Smooth muscle cell (in vitro differentiated cells): ENCODE measurements around the gene INHBE. TPM values are rescaled to one million over a fixed set of nuclear protein-coding genes. Genes with fewer than 3 reads are reported as not detected.

Experiments used
- DNase-seq: peaks from one replicate; lab custom pipeline; 2025; ENCODE audit not compliant: unreplicated experiment; lab: John Stamatoyannopoulos, UW
- H2AFZ ChIP-seq: fragments of 200-600 bp; sonication (generic); 2 replicates; pipeline ENCODE4 v1.6.0; 2016; ENCODE audit warnings: antibody characterized with exemption, low read depth, mild to moderate bottlenecking
- H3F3A ChIP-seq: fragments of 200-600 bp; sonication (generic); 2 replicates; pipeline ENCODE4 v1.6.0; 2017; ENCODE audit warnings: antibody characterized with exemption, low read depth
- H3K27ac ChIP-seq: fragments of 200-600 bp; sonication (generic); 2 replicates; pipeline ENCODE4 v1.5.1; 2016; ENCODE audit warnings: low read depth, mild to moderate bottlenecking
- H3K27me3 ChIP-seq: fragments of 200-600 bp; sonication (generic); 2 replicates; pipeline ENCODE4 v1.6.1; 2016; ENCODE audit warnings: low read depth, mild to moderate bottlenecking
- H3K36me3 ChIP-seq: fragments of 200-600 bp; sonication (generic); 2 replicates; pipeline ENCODE4 v1.5.1; 2016; ENCODE audit warnings: low read depth
- H3K4me1 ChIP-seq: fragments of 200-600 bp; sonication (generic); 2 replicates; pipeline ENCODE4 v1.5.1; 2016; ENCODE audit warnings: low read depth
- H3K4me2 ChIP-seq: fragments of 200-600 bp; sonication (generic); 2 replicates; pipeline ENCODE4 v1.6.0; 2016; ENCODE audit warnings: mild to moderate bottlenecking
- H3K4me3 ChIP-seq: fragments of 200-600 bp; sonication (generic); 2 replicates; pipeline ENCODE4 v1.5.1; 2016; ENCODE audit warnings: mild to moderate bottlenecking
- H3K79me2 ChIP-seq: fragments of 200-600 bp; sonication (generic); 2 replicates; pipeline ENCODE4 v1.6.0; 2016; ENCODE audit warnings: low read depth, mild to moderate bottlenecking
- H3K9ac ChIP-seq: fragments of 200-600 bp; sonication (generic); 2 replicates; pipeline ENCODE4 v1.6.0; 2016; ENCODE audit warnings: low read depth
- H3K9me3 ChIP-seq: fragments of 200-600 bp; sonication (generic); replicated peaks from 2 replicates; pipeline ENCODE4 v1.5.1; 2016; ENCODE audit warnings: low read depth
- H4K20me1 ChIP-seq: fragments of 200-600 bp; sonication (generic); 2 replicates; pipeline ENCODE4 v1.6.0; 2016; ENCODE audit warnings: low read depth
- WGBS: methylation state at CpG from one replicate; pipeline ENCODE4 v1.1.7; 2016; ENCODE audit warnings: low lambda C conversion rate; 5-methylcytosine and 5-hydroxymethylcytosine counted together
- polyA plus RNA-seq: library from polyadenylated mRNA; unstranded; fragments of >200 nt; fragmentation: Nextera tagmentation; extraction: Ambion mirVana; gene quantifications from 2 replicates; pipeline ENCODE4 v1.2.1, GENCODE V29; 2016
- total RNA-seq: library from RNA; depleted of rRNA; stranded (reverse); fragments of >200 nt; gene quantifications from 2 replicates; pipeline ENCODE4 v1.2.3, GENCODE V29; 2014
- TF ChIP-seq, protein P1 (sequence below): fragments of 200-600 bp; sonication (generic); IDR thresholded peaks from 2 replicates; pipeline ENCODE4 v1.5.1; 2017; ENCODE audit warnings: borderline replicate concordance, mild to moderate bottlenecking, antibody characterized with exemption; ENCODE audit not compliant: insufficient read depth, poor library complexity, severe bottlenecking

INHBE gene
- total and polyA plus RNA-seq, 2 experiments from 2014 or later = 2.1 to 11.5 TPM

DNA sequence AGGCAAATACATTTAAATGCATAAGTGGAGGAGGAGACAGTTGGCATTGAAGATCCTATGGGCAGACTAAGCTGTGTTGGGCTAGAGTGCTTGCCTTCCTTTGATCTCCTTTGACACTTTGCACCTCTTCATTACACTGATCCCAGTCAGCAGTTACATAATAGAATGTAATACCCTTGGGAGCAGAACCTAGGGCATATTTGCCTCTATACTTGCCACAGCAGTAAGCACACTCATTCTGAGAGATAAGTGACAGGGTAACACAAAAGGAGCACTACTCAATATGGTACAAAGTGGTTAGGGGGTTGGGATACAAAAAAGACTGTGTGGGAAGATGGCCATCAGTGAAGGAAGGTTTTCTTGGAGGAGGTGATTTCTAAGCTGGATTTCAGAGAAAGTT lies 41.7 kb downstream of the INHBE start:
- no peak overlapping the region for H3K27ac ChIP-seq
- no peak overlapping the region for H2AFZ ChIP-seq
- H3K4me2 ChIP-seq = no peak overlapping the region
- TF ChIP-seq, protein P1, sequence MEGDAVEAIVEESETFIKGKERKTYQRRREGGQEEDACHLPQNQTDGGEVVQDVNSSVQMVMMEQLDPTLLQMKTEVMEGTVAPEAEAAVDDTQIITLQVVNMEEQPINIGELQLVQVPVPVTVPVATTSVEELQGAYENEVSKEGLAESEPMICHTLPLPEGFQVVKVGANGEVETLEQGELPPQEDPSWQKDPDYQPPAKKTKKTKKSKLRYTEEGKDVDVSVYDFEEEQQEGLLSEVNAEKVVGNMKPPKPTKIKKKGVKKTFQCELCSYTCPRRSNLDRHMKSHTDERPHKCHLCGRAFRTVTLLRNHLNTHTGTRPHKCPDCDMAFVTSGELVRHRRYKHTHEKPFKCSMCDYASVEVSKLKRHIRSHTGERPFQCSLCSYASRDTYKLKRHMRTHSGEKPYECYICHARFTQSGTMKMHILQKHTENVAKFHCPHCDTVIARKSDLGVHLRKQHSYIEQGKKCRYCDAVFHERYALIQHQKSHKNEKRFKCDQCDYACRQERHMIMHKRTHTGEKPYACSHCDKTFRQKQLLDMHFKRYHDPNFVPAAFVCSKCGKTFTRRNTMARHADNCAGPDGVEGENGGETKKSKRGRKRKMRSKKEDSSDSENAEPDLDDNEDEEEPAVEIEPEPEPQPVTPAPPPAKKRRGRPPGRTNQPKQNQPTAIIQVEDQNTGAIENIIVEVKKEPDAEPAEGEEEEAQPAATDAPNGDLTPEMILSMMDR = no peak
- peaks cover 20% of the 10 kb centered on the region for H3K36me3 ChIP-seq
- DNase-seq = no peak
- peaks cover 6% of the 10 kb centered on the region for H3K79me2 ChIP-seq
- no peaks in the 10 kb centered on the region for H3K4me1 ChIP-seq
- H3K4me3 ChIP-seq = no peak overlapping the region
- no peak overlapping the region for H3K9ac ChIP-seq
- H4K20me1 ChIP-seq = peaks cover 8% of the 10 kb centered on the region
- H3K27me3 ChIP-seq = no peaks in the 10 kb centered on the region
- no peaks in the 10 kb centered on the region for H3F3A ChIP-seq
- H3K9me3 ChIP-seq = no peaks in the 10 kb centered on the region

DNA sequence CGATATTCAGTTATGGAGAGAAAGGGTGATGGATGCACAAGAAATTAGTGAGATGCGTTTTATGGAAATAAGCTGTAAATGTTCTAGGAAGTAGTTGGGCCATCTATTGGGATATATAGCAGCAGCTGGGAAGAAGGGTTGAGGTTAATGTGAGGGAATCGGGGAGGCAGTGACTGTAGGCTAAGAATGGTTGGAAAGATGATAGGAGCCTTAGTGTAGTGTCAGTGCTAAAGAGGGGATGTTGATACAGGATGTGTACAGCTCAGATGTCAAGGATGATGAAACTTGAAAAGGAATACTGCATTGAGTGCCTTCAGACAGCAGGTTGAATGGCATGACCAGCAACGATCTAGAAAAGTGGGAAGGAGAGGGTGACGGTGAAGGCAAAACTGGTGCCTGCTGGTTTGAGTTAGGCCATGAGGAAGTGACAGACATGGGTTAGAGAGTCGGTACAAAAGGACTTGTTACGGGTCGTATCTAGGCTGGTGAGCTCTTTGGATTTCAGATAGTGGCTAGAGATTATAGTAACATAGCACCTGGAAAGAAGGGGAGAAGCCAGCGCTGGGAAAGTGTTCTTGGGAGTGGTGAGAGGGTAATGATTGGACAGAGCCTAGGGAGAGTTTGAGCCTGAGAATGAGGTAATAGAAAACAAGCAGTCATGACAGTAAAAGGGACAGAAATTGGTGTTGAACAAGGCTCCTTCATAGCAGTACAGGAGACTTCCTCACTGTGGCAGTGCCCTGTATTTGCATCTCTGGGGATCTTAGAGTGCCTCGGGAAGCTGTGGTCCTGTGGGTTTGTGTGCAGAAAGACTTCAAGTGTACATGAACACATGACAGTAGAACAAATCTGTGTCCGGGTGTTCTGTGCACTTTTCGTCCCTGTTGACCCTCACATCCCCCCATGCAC lies 42.4 kb downstream of the INHBE start:
- H3K79me2 ChIP-seq = peaks cover 10% of the 10 kb centered on the region

DNA sequence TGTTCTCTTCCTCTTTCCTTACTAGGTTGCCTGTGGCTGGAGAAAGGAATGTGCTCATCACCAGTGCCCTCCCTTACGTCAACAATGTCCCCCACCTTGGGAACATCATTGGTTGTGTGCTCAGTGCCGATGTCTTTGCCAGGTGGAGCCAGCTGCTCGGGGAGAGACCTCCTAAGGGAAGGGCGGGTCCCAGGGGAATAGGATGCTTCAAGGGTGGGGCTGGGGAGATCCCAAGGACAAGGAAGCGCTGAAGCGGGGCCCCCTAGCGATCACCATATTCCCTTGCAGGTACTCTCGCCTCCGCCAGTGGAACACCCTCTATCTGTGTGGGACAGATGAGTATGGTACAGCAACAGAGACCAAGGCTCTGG lies 43.0 kb downstream of the INHBE start:
- DNase-seq = no peak
- TF ChIP-seq, protein P1 = no peak
- Histone ChIP-seq H3K4me1 (no peaks in the 10 kb centered on the region), H3K9me3 (no peaks in the 10 kb centered on the region), H3K4me2 (no peak overlapping the region), H3K27me3 (no peaks in the 10 kb centered on the region), H3K9ac (no peak overlapping the region), H3K27ac (no peak overlapping the region), H3K36me3 (peaks cover 15% of the 10 kb centered on the region), H3F3A (no peaks in the 10 kb centered on the region), H2AFZ (no peak overlapping the region), H3K4me3 (no peak overlapping the region), H3K79me2 (peaks cover 10% of the 10 kb centered on the region), H4K20me1 (peaks cover 3% of the 10 kb centered on the region)
- 92% methylated on average over 9 of the region's 9 CpGs for WGBS

More for the DNA sequence above, 42.4 kb downstream of the INHBE start:
- Histone ChIP-seq H4K20me1 (peaks cover 8% of the 10 kb centered on the region), H3K9ac (no peak overlapping the region), H3K9me3 (no peaks in the 10 kb centered on the region), H3K36me3 (peaks cover 19% of the 10 kb centered on the region), H3F3A (no peaks in the 10 kb centered on the region), H3K4me1 (no peaks in the 10 kb centered on the region), H3K4me2 (no peak overlapping the region), H3K27ac (no peak overlapping the region), H3K27me3 (no peaks in the 10 kb centered on the region), H3K4me3 (no peak overlapping the region), H2AFZ (no peak overlapping the region)
- 98% methylated on average over 12 of the region's 12 CpGs for WGBS
- DNase-seq = no peak
- TF ChIP-seq, protein P1 = no peak

DNA sequence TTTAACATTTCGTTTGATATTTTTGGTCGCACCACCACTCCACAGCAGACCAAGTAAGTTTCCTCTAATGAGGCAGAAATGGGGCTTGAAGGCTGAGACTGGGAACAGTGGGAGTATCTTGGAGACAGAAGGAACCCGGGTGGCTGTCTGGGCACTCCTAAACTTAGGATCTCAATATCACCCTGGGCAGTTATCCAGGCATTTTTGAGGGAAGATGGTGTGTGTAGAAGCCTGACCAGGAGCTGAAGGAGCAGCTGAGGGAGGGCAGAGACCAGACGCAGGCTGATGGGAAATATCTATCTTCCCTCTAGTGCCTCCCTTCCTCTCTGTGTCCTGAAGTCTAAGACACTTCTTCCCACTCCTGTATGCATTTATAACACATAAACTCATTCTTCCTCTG lies 43.5 kb downstream of the INHBE start:
- Histone ChIP-seq H3K9ac (no peak overlapping the region), H2AFZ (no peak overlapping the region), H3K27me3 (no peaks in the 10 kb centered on the region), H3K4me3 (no peak overlapping the region), H3K4me2 (no peak overlapping the region), H3F3A (no peaks in the 10 kb centered on the region), H3K4me1 (no peaks in the 10 kb centered on the region), H3K9me3 (no peaks in the 10 kb centered on the region), H4K20me1 (peaks cover 3% of the 10 kb centered on the region), H3K79me2 (peaks cover 10% of the 10 kb centered on the region), H3K36me3 (peaks cover 15% of the 10 kb centered on the region), H3K27ac (no peak overlapping the region)
- 98% methylated on average over 4 of the region's 4 CpGs for WGBS
- no peak for DNase-seq
- TF ChIP-seq, protein P1 = no peak
